ENCODE results near the gene KMT2E.

KMT2E gene

GRCh38 chr7:105009667-105010503, 4.1 kb upstream of the KMT2E start:
- DNase-seq (ENCODE audit: low read depth in 2 of 2): no peak

GRCh38 chr7:105010504-105011130, 3.4 kb upstream of the KMT2E start:
- no peak for DNase-seq (ENCODE audit: low read depth in 2 of 2)

DNA sequence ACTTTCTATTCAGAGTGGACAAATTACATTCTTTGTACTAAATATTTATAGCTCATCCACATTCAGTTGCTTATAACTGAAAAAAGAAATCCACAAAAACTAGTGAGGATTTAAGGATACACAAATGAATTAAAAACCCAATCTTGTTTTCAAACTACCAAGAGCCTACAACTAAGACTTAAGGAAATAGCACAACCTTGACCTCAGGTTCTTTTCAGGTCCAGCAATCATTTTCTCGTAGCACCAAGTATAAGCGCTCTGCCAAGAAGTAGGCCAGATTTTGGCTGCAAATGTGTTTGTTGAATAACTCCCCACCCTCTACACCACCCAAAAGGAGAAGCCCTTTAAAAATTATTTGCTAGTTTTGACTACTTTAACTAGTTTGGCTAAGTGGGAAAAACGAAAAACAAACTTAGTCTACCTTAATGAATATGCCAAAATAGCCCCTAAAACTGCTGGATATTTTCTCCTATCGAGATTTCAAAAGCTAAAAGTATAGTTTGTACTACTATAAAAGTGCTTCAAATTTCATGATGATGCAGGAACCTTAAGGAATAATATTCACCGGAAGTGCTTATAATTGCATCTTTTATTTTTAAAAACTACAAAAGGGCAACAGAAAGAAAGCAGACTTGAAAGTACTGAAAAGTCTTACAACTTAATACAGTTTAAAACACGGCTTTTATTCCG, 2.7 kb upstream of the KMT2E start:
- DNase-seq (ENCODE audit: low read depth in 2 of 2): no peak

DNA sequence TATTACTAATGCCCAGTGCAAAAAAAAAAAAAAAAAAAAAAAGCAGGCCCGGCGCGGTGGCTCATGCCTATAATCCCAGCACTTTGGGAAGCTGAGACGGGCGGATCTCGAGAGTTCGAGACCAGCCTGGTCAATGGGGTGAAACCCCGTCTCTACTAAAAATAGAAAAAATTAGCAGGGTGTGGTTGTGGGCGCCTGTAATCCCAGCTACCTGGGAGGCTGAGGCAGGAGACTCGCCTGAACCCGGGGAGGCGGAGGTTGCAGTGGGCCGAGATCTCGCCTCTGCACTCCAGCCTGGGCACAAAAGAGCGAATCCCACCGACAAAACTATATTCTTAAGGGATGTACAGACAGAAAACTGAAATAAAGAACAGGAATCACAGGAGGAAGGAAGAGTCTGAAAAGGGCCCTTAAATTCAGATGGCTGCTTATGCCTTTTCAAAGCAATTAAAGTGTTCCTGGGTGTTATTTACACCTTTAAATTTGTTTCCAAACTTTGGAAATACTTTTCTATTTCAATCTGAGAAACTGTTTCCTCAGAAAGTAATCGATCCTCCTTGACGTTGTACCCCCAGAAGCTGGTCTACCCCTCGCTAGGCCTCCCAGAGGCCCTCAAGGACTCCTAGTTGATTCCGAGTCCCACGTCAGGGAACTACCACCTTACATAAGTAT, 2.0 kb upstream of the KMT2E start:
- peak; percentile 15 to 25 for DNase-seq (ENCODE audit: low read depth in 2 of 2)

GRCh38 chr7:105012503-105013220, 1.3 kb upstream of the KMT2E start:
- peak; percentile 99 for DNase-seq (ENCODE audit: low read depth in 2 of 2)

GRCh38 chr7:105013221-105013815, 687 bp upstream of the KMT2E start:
- DNase-seq (ENCODE audit: low read depth in 2 of 2): peak; percentile 82 to 89

GRCh38 chr7:105014693-105015389, 836 bp downstream of the KMT2E start:
- peak; percentile 20 to 25 for DNase-seq (ENCODE audit: low read depth in 2 of 2)

GRCh38 chr7:105015390-105015965, 1.5 kb downstream of the KMT2E start:
- DNase-seq (ENCODE audit: low read depth in 2 of 2): peak in 1 of 2 donors; percentile 14

GRCh38 chr7:105016068-105016708, 2.2 kb downstream of the KMT2E start:
- no peak for DNase-seq (ENCODE audit: low read depth in 2 of 2)

- no peak for DNase-seq (ENCODE audit: low read depth in 2 of 2)
Observed at GRCh38 chr7:105016709-105017656, 3.0 kb downstream of the KMT2E start.

- DNase-seq (ENCODE audit: low read depth in 2 of 2): no peak
Observed at GRCh38 chr7:105017657-105018365, 3.8 kb downstream of the KMT2E start.

DNA sequence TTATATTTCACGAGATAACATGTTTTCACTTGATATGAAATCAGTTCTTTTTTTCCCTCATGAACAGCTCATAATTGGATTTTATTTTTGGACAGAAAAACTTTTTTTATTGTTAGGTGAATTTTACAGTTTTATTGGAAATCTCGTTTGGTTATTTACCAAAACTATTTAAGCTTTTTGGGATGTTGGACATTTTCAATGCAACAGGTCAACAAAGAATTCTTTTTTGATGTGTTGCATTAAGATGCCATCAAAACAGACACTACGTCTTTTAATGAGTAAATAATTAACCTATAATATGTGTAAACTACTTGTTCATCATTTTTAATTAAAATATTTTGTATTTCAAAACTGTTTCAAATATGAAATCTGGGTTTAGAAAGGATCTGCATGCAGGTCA, 5.3 kb downstream of the KMT2E start:
- no peak for DNase-seq (ENCODE audit: low read depth in 2 of 2)

- DNase-seq (ENCODE audit: low read depth in 2 of 2): no peak
Observed at GRCh38 chr7:105020926-105021325, 6.9 kb downstream of the KMT2E start.

DNA sequence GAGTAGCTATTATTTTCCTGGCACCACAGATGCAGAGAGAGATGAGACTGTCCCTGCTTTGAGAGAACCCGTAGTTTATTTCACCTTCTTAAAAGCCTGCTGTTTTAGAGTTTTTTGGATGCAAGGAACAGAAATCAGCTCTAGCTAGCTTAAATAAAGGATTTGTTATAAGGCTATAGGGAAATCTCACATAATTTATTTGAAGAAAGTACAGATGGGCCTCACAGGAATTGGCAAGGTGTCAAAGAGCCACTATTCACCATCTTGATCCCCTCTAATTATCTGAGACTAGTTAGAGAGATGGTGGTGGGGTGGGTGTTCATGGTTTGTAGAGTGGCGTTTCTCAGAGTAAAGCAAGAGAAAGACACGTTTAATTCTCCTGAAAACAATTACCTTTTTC, 7.3 kb downstream of the KMT2E start:
- DNase-seq (ENCODE audit: low read depth in 2 of 2): no peak

DNA sequence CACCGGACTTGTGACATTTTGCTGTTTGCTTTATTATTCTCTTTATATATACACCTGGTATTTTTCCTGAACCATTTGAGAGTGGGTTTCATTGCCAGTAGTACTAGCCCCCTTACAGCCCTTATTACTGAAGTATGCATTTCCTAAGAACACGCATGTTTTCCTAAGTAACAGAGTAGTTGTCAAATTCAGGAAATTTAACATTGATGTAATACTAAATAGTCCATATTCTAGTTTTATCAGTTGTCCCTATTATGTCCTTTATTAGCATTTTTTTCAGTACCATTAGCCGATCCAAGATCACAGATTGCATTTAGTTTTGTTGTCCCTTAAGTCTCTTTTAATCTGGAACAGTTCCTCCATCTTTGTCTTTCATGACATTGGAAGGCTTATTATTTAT, 8.0 kb downstream of the KMT2E start:
- DNase-seq (ENCODE audit: low read depth in 2 of 2): no peak

DNA sequence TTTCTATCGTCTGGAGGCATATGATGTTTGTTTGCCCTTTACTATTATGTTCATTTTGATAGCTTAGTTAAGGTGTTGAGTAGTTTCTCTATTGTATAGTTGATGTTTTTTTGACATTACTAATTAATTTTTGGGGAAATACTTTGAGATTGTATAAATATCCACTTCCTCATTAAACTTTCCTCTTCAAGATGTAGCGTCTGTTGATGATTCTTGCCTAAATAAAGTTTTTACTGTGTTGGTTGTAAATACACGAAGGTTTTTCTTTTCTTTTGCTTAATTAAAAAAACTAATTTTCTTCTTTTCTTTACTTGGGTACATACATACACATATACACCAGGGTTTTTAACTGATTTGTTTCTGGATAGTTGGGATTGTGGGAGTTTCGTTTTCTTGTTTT, 8.5 kb downstream of the KMT2E start:
- no peak for DNase-seq (ENCODE audit: low read depth in 2 of 2)

- DNase-seq (ENCODE audit: low read depth in 2 of 2): no peak
Observed at GRCh38 chr7:105024734-105025133, 10.7 kb downstream of the KMT2E start.

DNA sequence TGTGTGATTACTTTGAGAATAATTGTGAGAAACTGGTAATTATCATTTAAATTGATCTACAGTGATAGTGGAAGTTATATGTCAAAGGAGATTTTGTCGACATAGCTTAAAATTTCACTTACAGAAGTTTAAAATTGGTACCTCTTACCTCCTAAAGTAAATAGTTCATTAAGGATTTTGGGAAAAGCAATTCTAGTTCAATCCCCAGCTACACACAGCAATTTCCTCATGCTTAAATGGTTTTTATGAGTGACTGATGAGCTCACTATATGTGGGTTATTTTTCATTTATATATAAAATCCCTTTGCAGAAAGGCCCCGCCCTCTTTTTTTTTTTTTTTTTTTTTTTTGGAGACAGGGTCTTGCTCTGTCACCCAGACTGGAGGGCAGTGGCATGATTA, 12.7 kb downstream of the KMT2E start:
- no peak for DNase-seq (ENCODE audit: low read depth in 2 of 2)
